Measurements from ENCODE around the gene OR51F2. TPM values are rescaled to one million over a fixed set of nuclear protein-coding genes. Genes with fewer than 3 reads are reported as not detected.

The OR51F2 gene
- total RNA-seq, 2 donors from 2014 or later = not detected

DNA sequence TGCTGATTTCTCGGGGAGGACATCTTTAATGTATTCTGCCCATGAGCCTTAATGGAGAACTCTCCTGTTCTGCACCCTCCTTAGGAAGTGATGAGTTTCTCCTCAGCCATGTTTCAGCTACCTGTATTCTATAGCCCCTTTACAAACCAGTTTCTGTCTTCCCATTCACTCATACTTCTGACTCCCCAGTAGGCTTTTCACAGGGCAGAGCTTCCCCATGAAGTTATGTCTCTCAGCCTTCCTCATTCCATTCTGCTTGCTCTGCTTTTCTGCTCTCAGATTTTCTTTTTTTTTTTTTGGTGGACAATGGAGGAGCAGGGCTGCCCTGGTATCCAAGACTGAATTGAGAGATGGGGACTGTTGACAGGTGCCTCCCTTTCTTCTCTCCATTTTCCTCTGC, 12.6 kb upstream of the OR51F2 start:
- DNase-seq (ENCODE audit: low spot score) (no peak), ATAC-seq (ENCODE audit: insufficient number of reproducible peaks, low FRiP score, low read depth) (no peak)
- no peak overlapping the region for H3K4me3 ChIP-seq
- H3K27me3 ChIP-seq (replicated peaks; ENCODE audit: insufficient read depth) = no peaks in the 10 kb centered on the region
- no peaks in the 10 kb centered on the region for H3K4me1 ChIP-seq (ENCODE audit: control insufficient read depth in 1 of 2, low read depth in 2 of 2)
- H3K36me3 ChIP-seq = no peaks in the 10 kb centered on the region
- H3K27ac ChIP-seq = no peak overlapping the region
- no peaks in the 10 kb centered on the region for H3K9me3 ChIP-seq
- TF ChIP-seq, protein P1, sequence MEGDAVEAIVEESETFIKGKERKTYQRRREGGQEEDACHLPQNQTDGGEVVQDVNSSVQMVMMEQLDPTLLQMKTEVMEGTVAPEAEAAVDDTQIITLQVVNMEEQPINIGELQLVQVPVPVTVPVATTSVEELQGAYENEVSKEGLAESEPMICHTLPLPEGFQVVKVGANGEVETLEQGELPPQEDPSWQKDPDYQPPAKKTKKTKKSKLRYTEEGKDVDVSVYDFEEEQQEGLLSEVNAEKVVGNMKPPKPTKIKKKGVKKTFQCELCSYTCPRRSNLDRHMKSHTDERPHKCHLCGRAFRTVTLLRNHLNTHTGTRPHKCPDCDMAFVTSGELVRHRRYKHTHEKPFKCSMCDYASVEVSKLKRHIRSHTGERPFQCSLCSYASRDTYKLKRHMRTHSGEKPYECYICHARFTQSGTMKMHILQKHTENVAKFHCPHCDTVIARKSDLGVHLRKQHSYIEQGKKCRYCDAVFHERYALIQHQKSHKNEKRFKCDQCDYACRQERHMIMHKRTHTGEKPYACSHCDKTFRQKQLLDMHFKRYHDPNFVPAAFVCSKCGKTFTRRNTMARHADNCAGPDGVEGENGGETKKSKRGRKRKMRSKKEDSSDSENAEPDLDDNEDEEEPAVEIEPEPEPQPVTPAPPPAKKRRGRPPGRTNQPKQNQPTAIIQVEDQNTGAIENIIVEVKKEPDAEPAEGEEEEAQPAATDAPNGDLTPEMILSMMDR (IDR thresholded peaks at IDR 0.05) = no peak

DNA sequence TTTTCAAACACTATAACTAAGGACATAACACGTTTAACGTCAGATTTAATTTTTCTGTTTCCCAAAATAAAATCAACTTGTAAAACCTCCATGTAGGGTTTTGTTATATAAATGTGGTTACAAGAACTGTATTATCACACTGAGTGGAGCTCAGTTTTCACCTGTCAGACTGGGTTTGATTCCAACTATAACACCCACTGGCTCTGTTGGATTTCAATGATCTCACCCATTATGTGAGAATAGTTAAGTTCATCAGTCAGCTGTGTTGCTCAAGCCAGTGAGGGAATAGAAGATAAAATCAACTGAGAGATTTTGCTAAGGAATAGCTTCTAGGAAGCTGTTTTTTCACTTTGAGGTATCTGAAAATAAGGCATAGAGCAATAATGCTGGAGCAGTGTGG, 11.9 kb upstream of the OR51F2 start:
- H3K9me3 ChIP-seq = no peaks in the 10 kb centered on the region
- no peak for ATAC-seq (ENCODE audit: insufficient number of reproducible peaks, low FRiP score, low read depth)
- DNase-seq (ENCODE audit: low spot score) = no peak
- no peak overlapping the region for H3K4me3 ChIP-seq
- no peaks in the 10 kb centered on the region for H3K4me1 ChIP-seq (ENCODE audit: control insufficient read depth in 1 of 2, low read depth in 2 of 2)
- TF ChIP-seq, protein P1 (IDR thresholded peaks at IDR 0.05) = no peak
- H3K27ac ChIP-seq = no peak overlapping the region
- H3K27me3 ChIP-seq (replicated peaks; ENCODE audit: insufficient read depth) = no peaks in the 10 kb centered on the region
- H3K36me3 ChIP-seq = no peaks in the 10 kb centered on the region

DNA sequence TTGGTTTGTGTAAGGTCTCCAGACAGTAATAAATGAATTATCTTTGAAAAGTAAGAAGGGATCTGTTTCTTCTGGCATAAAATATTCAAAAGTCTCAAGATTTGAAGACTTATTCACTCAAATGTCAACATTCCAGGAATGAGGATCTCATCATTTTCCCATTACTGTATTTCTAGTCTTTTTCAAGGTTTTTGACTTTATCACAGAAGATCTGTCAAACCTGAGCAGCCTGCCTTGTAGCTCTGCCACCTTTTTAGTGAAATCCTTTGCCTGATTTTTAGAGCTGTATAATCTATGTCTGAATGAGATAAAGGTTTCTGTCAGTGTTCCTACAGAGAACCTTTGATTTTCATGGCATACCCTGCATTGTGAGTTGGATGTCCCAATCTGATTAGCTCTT, 4.0 kb downstream of the OR51F2 start:
- no peak overlapping the region for H3K4me3 ChIP-seq
- H3K27ac ChIP-seq = no peak overlapping the region
- TF ChIP-seq, protein P1 (IDR thresholded peaks at IDR 0.05) = no peak
- DNase-seq (ENCODE audit: low spot score) (no peak), ATAC-seq (ENCODE audit: insufficient number of reproducible peaks, low FRiP score, low read depth) (no peak)
- H3K4me1 ChIP-seq (ENCODE audit: control insufficient read depth in 1 of 2, low read depth in 2 of 2) = no peaks in the 10 kb centered on the region
- no peaks in the 10 kb centered on the region for H3K9me3 ChIP-seq
- no peaks in the 10 kb centered on the region for H3K36me3 ChIP-seq
- H3K27me3 ChIP-seq (replicated peaks; ENCODE audit: insufficient read depth) = no peaks in the 10 kb centered on the region

DNA sequence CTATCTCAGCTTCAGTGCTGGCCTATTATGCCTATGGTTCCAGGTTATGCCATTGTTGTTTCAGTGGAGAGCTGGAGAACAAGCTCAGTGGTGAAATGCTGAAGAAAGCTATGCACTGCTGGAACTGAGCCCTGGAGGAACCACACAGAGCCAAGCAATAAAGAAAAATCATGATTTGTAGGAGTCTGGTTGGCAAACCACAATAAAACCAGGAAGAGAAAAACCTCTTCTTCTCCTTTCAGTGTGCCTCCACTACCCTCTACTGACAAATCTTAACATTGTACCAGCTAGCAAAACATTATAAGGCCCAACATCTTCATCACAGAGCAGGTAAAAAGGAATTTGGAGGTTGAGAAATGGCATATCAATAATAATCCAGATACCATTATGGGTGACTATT, 5.3 kb downstream of the OR51F2 start:
- Histone ChIP-seq H3K36me3 (no peaks in the 10 kb centered on the region), H3K9me3 (no peaks in the 10 kb centered on the region), H3K27me3 (replicated peaks; ENCODE audit: insufficient read depth) (no peaks in the 10 kb centered on the region), H3K4me3 (no peak overlapping the region), H3K4me1 (ENCODE audit: control insufficient read depth in 1 of 2, low read depth in 2 of 2) (no peaks in the 10 kb centered on the region), H3K27ac (no peak overlapping the region)
- no peak for DNase-seq (ENCODE audit: low spot score)
- ATAC-seq (ENCODE audit: insufficient number of reproducible peaks, low FRiP score, low read depth) = no peak
- TF ChIP-seq, protein P1 (IDR thresholded peaks at IDR 0.05) = no peak

DNA sequence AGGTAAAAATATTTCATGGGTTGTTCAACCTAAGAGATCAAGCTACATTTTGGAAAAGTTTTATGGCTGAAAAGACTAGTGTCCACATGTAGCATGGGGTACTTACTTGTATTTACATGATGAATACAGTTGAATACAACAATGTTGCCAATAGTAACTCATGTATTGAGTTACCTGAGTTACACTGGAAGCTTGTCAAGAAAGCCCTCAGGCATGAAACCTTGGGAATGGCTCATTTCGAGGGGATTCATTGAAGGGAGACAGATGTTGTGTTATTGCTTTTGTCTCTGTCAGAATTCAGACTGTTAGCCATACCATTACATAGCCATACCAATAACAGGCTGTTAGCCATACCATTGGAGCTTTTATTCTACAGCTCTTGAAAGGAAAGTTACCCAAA, 9.2 kb downstream of the OR51F2 start:
- DNase-seq (ENCODE audit: low spot score) (no peak), ATAC-seq (ENCODE audit: insufficient number of reproducible peaks, low FRiP score, low read depth) (no peak)
- Histone ChIP-seq H3K4me1 (ENCODE audit: control insufficient read depth in 1 of 2, low read depth in 2 of 2) (no peaks in the 10 kb centered on the region), H3K9me3 (no peaks in the 10 kb centered on the region), H3K27me3 (replicated peaks; ENCODE audit: insufficient read depth) (no peaks in the 10 kb centered on the region), H3K36me3 (no peaks in the 10 kb centered on the region), H3K4me3 (no peak overlapping the region), H3K27ac (no peak overlapping the region)
- TF ChIP-seq, protein P1 (IDR thresholded peaks at IDR 0.05) = no peak

Data from thoracic aorta (tissue), 2 donors.